ENCODE measurements around the gene GYS1. TPM values are rescaled to one million over a fixed set of nuclear protein-coding genes. Genes with fewer than 3 reads are reported as not detected.
"Not testable (repeated sequence)": the region's sequence is repeated elsewhere in the genome, so short reads cannot be mapped to it uniquely, and the experiment has no call there.

Gene GYS1
- total and polyA plus RNA-seq, 2 donors (not counting 1 experiment from before 2014, with no cell fraction given), result 31.2 to 42.8 TPM

DNA sequence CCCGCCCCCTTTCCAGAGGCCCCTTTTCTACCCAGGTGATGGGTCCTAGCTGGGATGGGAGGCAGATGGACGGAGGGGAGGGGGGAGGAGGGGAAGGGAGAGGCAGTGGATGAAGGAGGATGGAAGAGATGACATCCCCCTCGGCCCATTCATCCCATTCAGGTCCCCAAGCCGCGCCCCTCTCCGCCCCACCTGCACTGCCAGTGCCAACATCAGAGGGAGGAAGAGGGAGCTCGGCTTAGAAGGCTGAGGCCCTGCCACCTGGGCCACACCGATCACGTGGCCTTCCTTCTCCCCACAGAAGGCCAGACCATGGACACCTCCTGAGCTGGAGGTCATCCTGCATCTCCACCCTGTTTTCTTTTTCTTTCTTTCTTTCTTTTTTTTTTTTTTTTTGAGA lies 35.6 kb upstream of the GYS1 start:
- H2AFZ ChIP-seq (ENCODE audit: low read length); H4K20me1 ChIP-seq (ENCODE audit: control insufficient read depth, extremely low read depth, insufficient read depth, low read length); DNase-seq (ENCODE audit: low read depth in 2 of 2); H3K9me3 ChIP-seq (ENCODE audit: control insufficient read depth, insufficient read depth, low read depth, low read length); H3K27me3 ChIP-seq (ENCODE audit: control insufficient read depth, insufficient read depth, low read length); H3K36me3 ChIP-seq (ENCODE audit: control insufficient read depth, insufficient read depth, low read length); H3K4me3 ChIP-seq (replicated peaks in 1 of 4; ENCODE audit: control extremely low read depth in 1 of 4, insufficient read depth in 1 of 4, low read depth in 3 of 4, low read length in 4 of 4); H3K4me1 ChIP-seq (ENCODE audit: control insufficient read depth, extremely low read depth, insufficient read depth, low read length); H3K9ac ChIP-seq (ENCODE audit: insufficient read depth, low read length); H3K4me2 ChIP-seq (ENCODE audit: extremely low read depth, insufficient read depth, low read length); H3K27ac ChIP-seq (ENCODE audit: insufficient read depth, low read length); H3K79me2 ChIP-seq (ENCODE audit: control insufficient read depth, insufficient read depth, low read length): not testable (repeated sequence)

DNA sequence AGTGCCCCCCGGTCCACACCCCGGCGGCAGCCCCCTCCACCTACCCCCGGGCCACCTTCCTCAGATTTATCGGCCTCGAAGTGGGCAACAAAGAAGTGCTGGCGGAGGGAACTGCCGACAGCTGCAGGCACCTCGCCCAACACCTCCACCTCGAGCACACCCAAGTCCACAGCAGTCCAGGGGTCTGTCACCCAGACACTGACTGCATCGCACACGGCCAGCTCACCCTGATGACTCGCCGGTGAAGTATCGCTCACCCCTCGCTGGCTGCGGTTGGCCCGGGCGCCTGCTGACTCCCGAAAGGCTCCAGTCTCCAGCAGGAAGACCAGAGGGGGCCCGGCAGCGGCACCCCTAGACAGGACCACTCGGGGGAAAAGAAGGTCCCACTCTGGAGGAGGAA lies 32.5 kb upstream of the GYS1 start:
- H3K79me2 ChIP-seq (ENCODE audit: control insufficient read depth, insufficient read depth, low read length); H3K36me3 ChIP-seq (ENCODE audit: control insufficient read depth, insufficient read depth, low read length); H4K20me1 ChIP-seq (ENCODE audit: control insufficient read depth, extremely low read depth, insufficient read depth, low read length); H3K27ac ChIP-seq (ENCODE audit: insufficient read depth, low read length); H3K4me2 ChIP-seq (ENCODE audit: extremely low read depth, insufficient read depth, low read length); DNase-seq (ENCODE audit: low read depth in 2 of 2); H3K9me3 ChIP-seq (ENCODE audit: control insufficient read depth, insufficient read depth, low read depth, low read length); H3K4me1 ChIP-seq (ENCODE audit: control insufficient read depth, extremely low read depth, insufficient read depth, low read length); H3K9ac ChIP-seq (ENCODE audit: insufficient read depth, low read length); H3K27me3 ChIP-seq (ENCODE audit: control insufficient read depth, insufficient read depth, low read length); H3K4me3 ChIP-seq (replicated peaks in 1 of 4; ENCODE audit: control extremely low read depth in 1 of 4, insufficient read depth in 1 of 4, low read depth in 3 of 4, low read length in 4 of 4); H2AFZ ChIP-seq (ENCODE audit: low read length): not testable (repeated sequence)

DNA sequence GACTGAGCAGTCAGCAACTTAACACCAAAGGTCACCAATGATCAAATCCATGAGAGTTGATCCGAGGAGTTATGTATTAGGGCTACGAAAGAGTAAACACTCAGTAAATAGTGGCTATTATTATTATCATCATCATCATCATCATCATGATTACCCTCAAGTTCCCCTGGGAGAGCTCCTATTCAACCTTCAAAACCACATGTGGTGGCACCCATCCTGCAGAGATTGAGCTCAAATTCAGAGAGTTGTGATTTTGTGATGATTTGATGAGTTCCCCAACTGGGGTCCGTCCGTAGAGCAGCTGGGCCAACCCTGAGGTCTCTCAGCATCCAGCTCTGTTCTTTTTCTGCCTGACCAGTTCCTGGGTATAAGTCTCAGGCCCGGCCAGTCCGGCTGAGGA lies 32.0 kb upstream of the GYS1 start:
- H3K27me3 ChIP-seq (ENCODE audit: control insufficient read depth, insufficient read depth, low read length); H3K36me3 ChIP-seq (ENCODE audit: control insufficient read depth, insufficient read depth, low read length); H3K4me2 ChIP-seq (ENCODE audit: extremely low read depth, insufficient read depth, low read length); H2AFZ ChIP-seq (ENCODE audit: low read length); H3K4me1 ChIP-seq (ENCODE audit: control insufficient read depth, extremely low read depth, insufficient read depth, low read length); H3K4me3 ChIP-seq (replicated peaks in 1 of 4; ENCODE audit: control extremely low read depth in 1 of 4, insufficient read depth in 1 of 4, low read depth in 3 of 4, low read length in 4 of 4); H4K20me1 ChIP-seq (ENCODE audit: control insufficient read depth, extremely low read depth, insufficient read depth, low read length); H3K9me3 ChIP-seq (ENCODE audit: control insufficient read depth, insufficient read depth, low read depth, low read length); H3K9ac ChIP-seq (ENCODE audit: insufficient read depth, low read length); H3K79me2 ChIP-seq (ENCODE audit: control insufficient read depth, insufficient read depth, low read length); DNase-seq (ENCODE audit: low read depth in 2 of 2); H3K27ac ChIP-seq (ENCODE audit: insufficient read depth, low read length): not testable (repeated sequence)

DNA sequence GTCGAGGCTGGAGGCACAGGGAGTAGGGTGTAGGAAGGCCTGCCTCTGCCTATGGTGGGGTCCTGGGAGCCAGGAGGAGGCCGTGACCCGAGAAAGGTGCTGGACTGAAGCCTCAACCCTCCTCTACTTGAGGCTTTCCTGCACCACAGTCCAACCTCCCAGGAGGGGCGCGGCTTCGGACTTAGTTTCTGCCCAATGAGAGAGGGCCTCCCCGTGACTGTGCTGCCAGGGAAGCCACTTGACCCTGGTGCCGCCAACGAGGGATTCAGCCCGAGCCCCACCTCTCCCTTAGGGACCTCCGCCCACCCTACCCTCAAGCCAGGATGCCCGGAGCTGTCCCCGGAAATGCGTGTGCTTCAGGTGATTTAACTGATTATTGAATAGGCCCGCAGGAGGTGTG lies 31.1 kb upstream of the GYS1 start, which contains the start of gene CGB3:
CGB3 (minus strand) TSS at position 101 of the 400 bp plus-strand sequence. CDS start 362 bp downstream, outside the sequence.
- H3K27ac ChIP-seq (ENCODE audit: insufficient read depth, low read length); H3K4me2 ChIP-seq (ENCODE audit: extremely low read depth, insufficient read depth, low read length); H3K79me2 ChIP-seq (ENCODE audit: control insufficient read depth, insufficient read depth, low read length); H4K20me1 ChIP-seq (ENCODE audit: control insufficient read depth, extremely low read depth, insufficient read depth, low read length); H3K36me3 ChIP-seq (ENCODE audit: control insufficient read depth, insufficient read depth, low read length); H3K4me3 ChIP-seq (replicated peaks in 1 of 4; ENCODE audit: control extremely low read depth in 1 of 4, insufficient read depth in 1 of 4, low read depth in 3 of 4, low read length in 4 of 4); H3K27me3 ChIP-seq (ENCODE audit: control insufficient read depth, insufficient read depth, low read length); H2AFZ ChIP-seq (ENCODE audit: low read length); H3K9ac ChIP-seq (ENCODE audit: insufficient read depth, low read length); H3K4me1 ChIP-seq (ENCODE audit: control insufficient read depth, extremely low read depth, insufficient read depth, low read length); DNase-seq (ENCODE audit: low read depth in 2 of 2); H3K9me3 ChIP-seq (ENCODE audit: control insufficient read depth, insufficient read depth, low read depth, low read length): not testable (repeated sequence)

DNA sequence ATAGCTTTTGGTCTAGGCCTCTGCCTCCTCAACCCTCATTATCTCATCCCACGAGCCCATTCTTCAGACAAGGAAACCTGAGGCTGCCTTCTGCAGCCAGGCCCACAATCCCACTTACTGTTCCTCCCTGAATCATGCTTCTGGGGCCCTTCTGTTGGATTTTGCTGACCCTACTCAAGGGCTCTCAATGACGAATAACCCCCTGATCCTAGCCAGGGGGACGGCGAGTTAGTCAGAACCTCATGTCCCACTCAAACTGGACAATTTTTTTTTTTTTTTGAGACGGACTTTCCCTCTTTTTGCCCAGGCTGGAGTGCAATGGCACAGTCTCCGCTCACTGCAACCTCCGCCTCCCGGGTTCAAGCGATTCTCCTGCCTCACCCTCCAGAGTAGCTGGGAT lies 29.0 kb upstream of the GYS1 start:
- TF ChIP-seq, protein P1, sequence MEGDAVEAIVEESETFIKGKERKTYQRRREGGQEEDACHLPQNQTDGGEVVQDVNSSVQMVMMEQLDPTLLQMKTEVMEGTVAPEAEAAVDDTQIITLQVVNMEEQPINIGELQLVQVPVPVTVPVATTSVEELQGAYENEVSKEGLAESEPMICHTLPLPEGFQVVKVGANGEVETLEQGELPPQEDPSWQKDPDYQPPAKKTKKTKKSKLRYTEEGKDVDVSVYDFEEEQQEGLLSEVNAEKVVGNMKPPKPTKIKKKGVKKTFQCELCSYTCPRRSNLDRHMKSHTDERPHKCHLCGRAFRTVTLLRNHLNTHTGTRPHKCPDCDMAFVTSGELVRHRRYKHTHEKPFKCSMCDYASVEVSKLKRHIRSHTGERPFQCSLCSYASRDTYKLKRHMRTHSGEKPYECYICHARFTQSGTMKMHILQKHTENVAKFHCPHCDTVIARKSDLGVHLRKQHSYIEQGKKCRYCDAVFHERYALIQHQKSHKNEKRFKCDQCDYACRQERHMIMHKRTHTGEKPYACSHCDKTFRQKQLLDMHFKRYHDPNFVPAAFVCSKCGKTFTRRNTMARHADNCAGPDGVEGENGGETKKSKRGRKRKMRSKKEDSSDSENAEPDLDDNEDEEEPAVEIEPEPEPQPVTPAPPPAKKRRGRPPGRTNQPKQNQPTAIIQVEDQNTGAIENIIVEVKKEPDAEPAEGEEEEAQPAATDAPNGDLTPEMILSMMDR (conservative IDR thresholded peaks at IDR 0.05 in 1 of 2, IDR thresholded peaks at IDR 0.05 in 1 of 2; ENCODE audit: low read depth in 1 of 2, low read length in 2 of 2), result no peak
- no peak for TF ChIP-seq EZH2 (IDR thresholded peaks at IDR 0.05; ENCODE audit: low read length, missing control alignments)
- no peak overlapping the region for H3K27ac ChIP-seq (ENCODE audit: insufficient read depth, low read length)
- H3K36me3 ChIP-seq (ENCODE audit: control insufficient read depth, insufficient read depth, low read length), result no peaks in the 10 kb centered on the region
- H3K79me2 ChIP-seq (ENCODE audit: control insufficient read depth, insufficient read depth, low read length), result no peaks in the 10 kb centered on the region
- H4K20me1 ChIP-seq (ENCODE audit: control insufficient read depth, extremely low read depth, insufficient read depth, low read length), result no peaks in the 10 kb centered on the region
- H2AFZ ChIP-seq (ENCODE audit: low read length), result no peak overlapping the region
- H3K27me3 ChIP-seq (ENCODE audit: control insufficient read depth, insufficient read depth, low read length), result peaks cover 3% of the 10 kb centered on the region
- DNase-seq (ENCODE audit: low read depth in 2 of 2), result no peak
- no peaks in the 10 kb centered on the region for H3K9me3 ChIP-seq (ENCODE audit: control insufficient read depth, insufficient read depth, low read depth, low read length)
- H3K4me1 ChIP-seq (ENCODE audit: control insufficient read depth, extremely low read depth, insufficient read depth, low read length), result peaks cover 2% of the 10 kb centered on the region
- H3K4me3 ChIP-seq (replicated peaks in 1 of 4; ENCODE audit: control extremely low read depth in 1 of 4, insufficient read depth in 1 of 4, low read depth in 3 of 4, low read length in 4 of 4), result no peak overlapping the region
- no peak overlapping the region for H3K9ac ChIP-seq (ENCODE audit: insufficient read depth, low read length)
- H3K4me2 ChIP-seq (ENCODE audit: extremely low read depth, insufficient read depth, low read length), result no peak overlapping the region

Measured in fibroblast of lung (primary cell).